ENCODE measurements around the gene CFAP74.

The CFAP74 gene

DNA sequence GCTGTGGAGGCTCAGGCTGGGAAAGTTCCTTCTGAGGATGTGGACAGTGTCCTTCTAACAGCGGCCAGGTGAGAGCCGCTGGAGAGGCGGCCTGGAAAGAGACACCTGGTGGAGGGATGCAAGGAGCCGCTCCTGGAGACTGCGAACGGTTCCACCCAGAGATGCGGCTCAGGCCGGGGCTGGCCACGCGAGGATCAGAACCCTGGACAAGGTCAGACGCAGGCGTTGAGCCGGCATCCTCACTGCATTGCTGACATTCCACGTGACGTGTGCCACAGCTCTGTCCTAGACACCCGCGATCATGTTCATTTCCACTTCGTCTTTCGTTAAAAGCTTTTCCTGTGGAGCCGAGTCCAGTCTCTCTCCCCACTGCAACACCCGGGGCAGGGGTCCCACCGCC is 28.8 kb downstream of the CFAP74 start:
- no peak for DNase-seq
- no peaks in the 10 kb centered on the region for H3K4me1 ChIP-seq
- H3K4me3 ChIP-seq (ENCODE audit: low read depth, low read length) = no peak overlapping the region
- peaks cover 4% of the 10 kb centered on the region for H3K9me3 ChIP-seq
- peaks cover 37% of the 10 kb centered on the region for H3K27me3 ChIP-seq
- no peak for TF ChIP-seq CTCF (IDR thresholded peaks at IDR 0.05; ENCODE audit: low read depth, low read length)
- no peaks in the 10 kb centered on the region for H3K36me3 ChIP-seq

GRCh38 chr1:1973716-1974642 is 29.6 kb downstream of the CFAP74 start:
- Histone ChIP-seq H3K4me1 (no peaks in the 10 kb centered on the region), H3K27me3 (peaks cover 39% of the 10 kb centered on the region), H3K4me3 (ENCODE audit: low read depth, low read length) (no peak overlapping the region), H3K36me3 (no peaks in the 10 kb centered on the region), H3K9me3 (peaks cover 4% of the 10 kb centered on the region)
- no peak for DNase-seq
- TF ChIP-seq CTCF (IDR thresholded peaks at IDR 0.05; ENCODE audit: low read depth, low read length) = 0 out of 2 replicates have a peak, but pooled peaks have one; percentile 22

DNA sequence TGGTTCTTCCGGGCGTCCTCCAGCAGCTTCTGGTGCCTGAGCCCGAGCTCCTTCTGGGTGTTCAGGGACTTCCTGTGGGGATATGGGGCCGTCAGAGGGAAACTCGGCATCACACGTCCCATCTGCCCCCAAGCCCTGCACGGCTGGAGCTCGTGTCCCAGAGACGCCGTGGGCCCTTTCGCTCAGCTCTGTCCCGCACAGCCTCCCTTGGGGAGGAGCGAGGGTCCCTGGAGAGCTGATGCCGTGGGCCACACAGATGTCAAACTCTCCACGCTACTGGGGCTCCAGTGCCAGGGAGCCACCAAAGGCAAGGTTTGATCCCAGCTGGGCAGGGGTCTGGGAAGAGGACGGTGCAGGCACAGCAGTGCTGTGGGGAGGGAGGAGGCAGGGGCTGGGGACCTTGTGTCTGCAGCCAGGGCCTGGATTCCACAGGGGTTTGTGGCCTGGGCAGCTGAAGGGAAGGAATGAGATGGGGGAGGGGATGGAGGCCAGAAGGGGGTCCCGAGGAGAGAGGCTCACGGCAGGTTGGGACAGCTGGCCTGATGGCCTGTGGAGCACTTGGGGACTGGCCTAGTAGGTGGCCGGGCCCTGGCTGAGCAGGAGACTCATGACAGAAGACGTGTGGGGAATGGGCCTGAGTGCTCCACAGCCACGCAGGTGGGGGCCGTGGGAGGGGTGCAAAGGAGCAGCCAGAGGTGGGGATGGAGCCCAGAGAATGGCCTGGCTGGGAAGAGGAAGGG is 30.4 kb downstream of the CFAP74 start:
- Histone ChIP-seq H3K27me3 (peaks cover 45% of the 10 kb centered on the region), H3K4me1 (no peaks in the 10 kb centered on the region), H3K4me3 (ENCODE audit: low read depth, low read length) (no peak overlapping the region), H3K36me3 (no peaks in the 10 kb centered on the region), H3K9me3 (peaks cover 4% of the 10 kb centered on the region)
- DNase-seq = no peak
- no peak for TF ChIP-seq CTCF (IDR thresholded peaks at IDR 0.05; ENCODE audit: low read depth, low read length)

GRCh38 chr1:1971688-1972087 is 31.9 kb downstream of the CFAP74 start:
- DNase-seq = no peak
- Histone ChIP-seq H3K4me3 (ENCODE audit: low read depth, low read length) (no peak overlapping the region), H3K9me3 (peaks cover 4% of the 10 kb centered on the region), H3K4me1 (no peaks in the 10 kb centered on the region), H3K27me3 (peaks cover 42% of the 10 kb centered on the region), H3K36me3 (no peaks in the 10 kb centered on the region)
- TF ChIP-seq CTCF (IDR thresholded peaks at IDR 0.05; ENCODE audit: low read depth, low read length) = no peak

DNA sequence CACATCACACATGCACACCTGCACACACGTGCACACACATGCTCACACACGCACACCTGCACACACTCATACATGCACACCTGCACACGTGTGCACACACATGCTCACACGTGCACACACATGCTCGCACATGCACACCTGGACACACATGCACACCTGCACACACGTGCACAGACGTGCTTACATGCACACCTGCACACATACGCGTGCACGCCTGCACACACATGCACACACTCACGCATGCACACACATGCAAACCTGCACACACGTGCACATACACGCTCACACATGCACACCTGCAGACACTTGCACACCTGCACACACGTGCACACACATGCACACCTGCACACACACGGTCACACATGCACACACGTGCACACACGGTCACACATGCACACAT is 32.6 kb downstream of the CFAP74 start:
- Histone ChIP-seq H3K36me3 (no peaks in the 10 kb centered on the region), H3K27me3 (peaks cover 43% of the 10 kb centered on the region), H3K4me1 (no peaks in the 10 kb centered on the region), H3K4me3 (ENCODE audit: low read depth, low read length) (no peak overlapping the region), H3K9me3 (peaks cover 4% of the 10 kb centered on the region)
- no peak for DNase-seq
- TF ChIP-seq CTCF (IDR thresholded peaks at IDR 0.05; ENCODE audit: low read depth, low read length) = no peak
